ENCODE data around the gene PRELP. TPM values are rescaled to one million over a fixed set of nuclear protein-coding genes. Genes with fewer than 3 reads are reported as not detected.
A peak's percentile ranks its signal among the peaks of the same experiment; 100 is the strongest.

PRELP gene
- total RNA-seq, 1 donor from 2014 or later: 128 TPM

- Histone ChIP-seq H3K36me3 (no peaks in the 10 kb centered on the region), H3K27me3 (no peaks in the 10 kb centered on the region), H3K27ac (peak overlapping the region; percentile 7), H3K4me3 (no peak overlapping the region), H3K9me3 (no peaks in the 10 kb centered on the region), H3K4me1 (peaks cover 20% of the 10 kb centered on the region)
- DNase-seq (ENCODE audit: extremely low spot score in 2 of 2): no peak
- intact Hi-C loops (cut with DNase I): no loop called here
- no peak for TF ChIP-seq POLR2A (IDR thresholded peaks at IDR 0.05)
- TF ChIP-seq POLR2AphosphoS5 (IDR thresholded peaks at IDR 0.05; ENCODE audit: insufficient read depth in 1 of 2, low read depth in 1 of 2): no peak
- no peak for TF ChIP-seq CTCF (IDR thresholded peaks at IDR 0.05)
These were observed 51.4 kb downstream of the PRELP start for GRCh38 chr1:203527013-203527412.

- Histone ChIP-seq H3K36me3 (no peaks in the 10 kb centered on the region), H3K27me3 (no peaks in the 10 kb centered on the region), H3K4me3 (no peak overlapping the region), H3K4me1 (peaks cover 20% of the 10 kb centered on the region), H3K27ac (no peak overlapping the region), H3K9me3 (no peaks in the 10 kb centered on the region)
- intact Hi-C loops (cut with DNase I): no loop called here
- no peak for TF ChIP-seq POLR2A (IDR thresholded peaks at IDR 0.05)
- no peak for TF ChIP-seq CTCF (IDR thresholded peaks at IDR 0.05)
- TF ChIP-seq POLR2AphosphoS5 (IDR thresholded peaks at IDR 0.05; ENCODE audit: insufficient read depth in 1 of 2, low read depth in 1 of 2): no peak
- no peak for DNase-seq (ENCODE audit: extremely low spot score in 2 of 2)
These were observed 52.5 kb downstream of the PRELP start for GRCh38 chr1:203528063-203528462.

- Histone ChIP-seq H3K4me3 (no peak overlapping the region), H3K27me3 (no peaks in the 10 kb centered on the region), H3K36me3 (no peaks in the 10 kb centered on the region), H3K27ac (no peak overlapping the region), H3K4me1 (peaks cover 29% of the 10 kb centered on the region), H3K9me3 (no peaks in the 10 kb centered on the region)
- TF ChIP-seq POLR2AphosphoS5 (IDR thresholded peaks at IDR 0.05; ENCODE audit: insufficient read depth in 1 of 2, low read depth in 1 of 2) (no peak), CTCF (IDR thresholded peaks at IDR 0.05) (no peak), POLR2A (IDR thresholded peaks at IDR 0.05) (no peak)
- no peak for DNase-seq (ENCODE audit: extremely low spot score in 2 of 2)
- intact Hi-C loops (cut with DNase I): no loop called here
These were observed 53.6 kb downstream of the PRELP start for GRCh38 chr1:203528976-203529835.

- no peaks in the 10 kb centered on the region for H3K9me3 ChIP-seq
- no peak for DNase-seq (ENCODE audit: extremely low spot score in 2 of 2)
- no peaks in the 10 kb centered on the region for H3K27me3 ChIP-seq
- TF ChIP-seq CTCF (IDR thresholded peaks at IDR 0.05) (no peak), POLR2AphosphoS5 (IDR thresholded peaks at IDR 0.05; ENCODE audit: insufficient read depth in 1 of 2, low read depth in 1 of 2) (no peak), POLR2A (IDR thresholded peaks at IDR 0.05) (no peak)
- no peaks in the 10 kb centered on the region for H3K36me3 ChIP-seq
- no peak overlapping the region for H3K4me3 ChIP-seq
- intact Hi-C loops (cut with DNase I): no loop called here
- H3K4me1 ChIP-seq: peaks cover 28% of the 10 kb centered on the region
- no peak overlapping the region for H3K27ac ChIP-seq
These were observed 55.5 kb downstream of the PRELP start for GRCh38 chr1:203531063-203531462.

- Histone ChIP-seq H3K4me3 (no peak overlapping the region), H3K27ac (peak overlapping the region; percentile 68), H3K36me3 (no peaks in the 10 kb centered on the region), H3K9me3 (no peaks in the 10 kb centered on the region), H3K4me1 (peaks cover 20% of the 10 kb centered on the region), H3K27me3 (no peaks in the 10 kb centered on the region)
- no peak for DNase-seq (ENCODE audit: extremely low spot score in 2 of 2)
- intact Hi-C loops (cut with DNase I): no loop called here
- no peak for TF ChIP-seq CTCF (IDR thresholded peaks at IDR 0.05)
- no peak for TF ChIP-seq POLR2A (IDR thresholded peaks at IDR 0.05)
- TF ChIP-seq POLR2AphosphoS5 (IDR thresholded peaks at IDR 0.05; ENCODE audit: insufficient read depth in 1 of 2, low read depth in 1 of 2): no peak
These were observed 58.4 kb downstream of the PRELP start for GRCh38 chr1:203534012-203534411.
